Tibial nerve (tissue), 4 donors: ENCODE data around the gene GULP1.

Experiments used
- EP300 ChIP-seq, 2 donors: sonication (generic); formaldehyde crosslinking; IDR thresholded peaks; one replicate each; pipeline ENCODE4 v1.6.1; 2017; ENCODE audit warnings: antibody characterized with exemption in 2 of 2, mild to moderate bottlenecking in 1 of 2
- POLR2A ChIP-seq, 2 donors: fragments of 450-650 bp; IDR thresholded peaks; one replicate each; pipeline ENCODE4 v1.6.1; 2017; ENCODE audit warnings: antibody characterized with exemption in 2 of 2, mild to moderate bottlenecking in 2 of 2, moderate library complexity in 2 of 2
- TF ChIP-seq, protein P1 (sequence below), 5 experiments: fragments of 200-600 bp in 3 of 5; fragments of 450-650 bp in 2 of 5; sonication (generic) in 3 of 5; IDR thresholded peaks; one replicate each; pipeline ENCODE4 v1.5.1; 2016 to 2019; ENCODE audit warnings: antibody characterized with exemption in 5 of 5, mild to moderate bottlenecking in 3 of 5, moderate library complexity in 2 of 5

DNA sequence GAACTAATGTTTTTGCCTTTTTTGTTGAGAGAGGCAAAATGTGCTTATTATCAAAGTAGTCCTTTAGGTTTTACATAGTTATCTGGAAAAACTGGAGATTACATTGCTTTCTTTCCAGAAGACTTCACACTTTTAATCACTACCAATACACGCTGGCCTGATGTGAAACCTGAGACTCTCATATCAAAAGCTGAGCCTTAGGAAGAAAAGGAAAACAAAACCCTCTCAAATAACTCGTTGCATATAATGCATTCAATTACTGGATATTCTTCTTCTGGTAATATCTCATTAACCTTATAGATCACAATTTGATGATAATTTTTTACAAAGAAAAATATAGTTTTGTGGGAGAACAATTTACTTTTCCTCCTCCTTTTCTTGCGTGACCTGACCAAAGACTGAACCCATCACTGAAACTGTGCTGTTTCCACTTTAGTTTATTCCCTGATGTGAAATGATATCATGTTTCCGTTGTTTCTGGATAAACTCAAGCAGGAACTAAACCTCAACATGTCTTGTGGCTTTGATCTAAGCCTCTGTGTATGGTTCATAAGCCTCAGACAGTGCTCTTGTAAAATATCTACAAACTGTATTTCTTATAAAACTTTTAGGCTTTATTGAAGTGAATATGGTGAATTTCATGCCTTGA, 332.4 kb downstream of the GULP1 start:
- TF ChIP-seq EP300 (IDR thresholded peaks at IDR 0.05) (peak in 1 of 2 donors; percentile 14), POLR2A (IDR thresholded peaks at IDR 0.05) (no peak)
- TF ChIP-seq, protein P1, sequence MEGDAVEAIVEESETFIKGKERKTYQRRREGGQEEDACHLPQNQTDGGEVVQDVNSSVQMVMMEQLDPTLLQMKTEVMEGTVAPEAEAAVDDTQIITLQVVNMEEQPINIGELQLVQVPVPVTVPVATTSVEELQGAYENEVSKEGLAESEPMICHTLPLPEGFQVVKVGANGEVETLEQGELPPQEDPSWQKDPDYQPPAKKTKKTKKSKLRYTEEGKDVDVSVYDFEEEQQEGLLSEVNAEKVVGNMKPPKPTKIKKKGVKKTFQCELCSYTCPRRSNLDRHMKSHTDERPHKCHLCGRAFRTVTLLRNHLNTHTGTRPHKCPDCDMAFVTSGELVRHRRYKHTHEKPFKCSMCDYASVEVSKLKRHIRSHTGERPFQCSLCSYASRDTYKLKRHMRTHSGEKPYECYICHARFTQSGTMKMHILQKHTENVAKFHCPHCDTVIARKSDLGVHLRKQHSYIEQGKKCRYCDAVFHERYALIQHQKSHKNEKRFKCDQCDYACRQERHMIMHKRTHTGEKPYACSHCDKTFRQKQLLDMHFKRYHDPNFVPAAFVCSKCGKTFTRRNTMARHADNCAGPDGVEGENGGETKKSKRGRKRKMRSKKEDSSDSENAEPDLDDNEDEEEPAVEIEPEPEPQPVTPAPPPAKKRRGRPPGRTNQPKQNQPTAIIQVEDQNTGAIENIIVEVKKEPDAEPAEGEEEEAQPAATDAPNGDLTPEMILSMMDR (IDR thresholded peaks at IDR 0.05): no peak
